Measurements from ENCODE around the gene TAS1R2.

DNA sequence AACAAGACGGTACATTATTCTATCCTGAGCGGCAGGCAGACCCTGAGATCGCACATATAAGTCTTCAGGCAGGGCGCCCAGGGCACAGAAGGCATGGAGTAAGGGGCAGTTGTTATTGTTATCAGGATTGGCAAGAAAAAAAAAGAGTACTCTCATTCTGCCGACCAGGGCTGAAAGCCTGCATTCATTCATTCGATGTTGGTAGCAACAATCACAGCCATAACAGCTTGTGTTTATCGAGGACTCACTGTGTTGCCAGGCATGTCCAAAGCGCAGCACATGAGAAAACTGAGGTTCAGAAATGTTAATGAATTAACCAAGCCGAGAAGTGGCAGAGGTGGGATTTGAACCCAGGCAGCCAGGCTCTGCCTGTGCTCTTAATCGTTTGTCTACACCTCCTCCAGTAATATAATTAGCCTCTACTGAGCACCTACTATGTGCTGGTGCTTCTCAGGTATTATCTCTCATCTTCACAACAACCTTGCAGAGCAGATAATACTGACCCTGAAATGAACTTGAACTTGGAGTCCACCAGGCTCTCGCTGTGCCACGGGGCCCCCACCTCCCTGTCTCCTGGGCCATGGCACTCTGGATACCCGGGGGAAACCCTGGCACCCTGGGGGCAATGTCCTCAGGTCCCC lies 56.2 kb downstream of the TAS1R2 start:
- TF ChIP-seq POLR2A (IDR thresholded peaks at IDR 0.05; ENCODE audit: low read depth, low read length) = no peak
- TF ChIP-seq MXI1 (IDR thresholded peaks at IDR 0.05; ENCODE audit: borderline replicate concordance, low read depth, low read length) = no peak
- no peak for TF ChIP-seq RCOR1 (IDR thresholded peaks at IDR 0.05; ENCODE audit: insufficient replicate concordance, low read length)
- TF ChIP-seq, protein P1, sequence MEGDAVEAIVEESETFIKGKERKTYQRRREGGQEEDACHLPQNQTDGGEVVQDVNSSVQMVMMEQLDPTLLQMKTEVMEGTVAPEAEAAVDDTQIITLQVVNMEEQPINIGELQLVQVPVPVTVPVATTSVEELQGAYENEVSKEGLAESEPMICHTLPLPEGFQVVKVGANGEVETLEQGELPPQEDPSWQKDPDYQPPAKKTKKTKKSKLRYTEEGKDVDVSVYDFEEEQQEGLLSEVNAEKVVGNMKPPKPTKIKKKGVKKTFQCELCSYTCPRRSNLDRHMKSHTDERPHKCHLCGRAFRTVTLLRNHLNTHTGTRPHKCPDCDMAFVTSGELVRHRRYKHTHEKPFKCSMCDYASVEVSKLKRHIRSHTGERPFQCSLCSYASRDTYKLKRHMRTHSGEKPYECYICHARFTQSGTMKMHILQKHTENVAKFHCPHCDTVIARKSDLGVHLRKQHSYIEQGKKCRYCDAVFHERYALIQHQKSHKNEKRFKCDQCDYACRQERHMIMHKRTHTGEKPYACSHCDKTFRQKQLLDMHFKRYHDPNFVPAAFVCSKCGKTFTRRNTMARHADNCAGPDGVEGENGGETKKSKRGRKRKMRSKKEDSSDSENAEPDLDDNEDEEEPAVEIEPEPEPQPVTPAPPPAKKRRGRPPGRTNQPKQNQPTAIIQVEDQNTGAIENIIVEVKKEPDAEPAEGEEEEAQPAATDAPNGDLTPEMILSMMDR (conservative IDR thresholded peaks at IDR 0.05; ENCODE audit: low read depth, low read length) = no peak
- no peak for TF ChIP-seq MAZ (IDR thresholded peaks at IDR 0.05; ENCODE audit: borderline replicate concordance, low read depth, low read length)
- no peak for TF ChIP-seq CHD1 (IDR thresholded peaks at IDR 0.05; ENCODE audit: low read depth, low read length)
- TF ChIP-seq, protein P2, sequence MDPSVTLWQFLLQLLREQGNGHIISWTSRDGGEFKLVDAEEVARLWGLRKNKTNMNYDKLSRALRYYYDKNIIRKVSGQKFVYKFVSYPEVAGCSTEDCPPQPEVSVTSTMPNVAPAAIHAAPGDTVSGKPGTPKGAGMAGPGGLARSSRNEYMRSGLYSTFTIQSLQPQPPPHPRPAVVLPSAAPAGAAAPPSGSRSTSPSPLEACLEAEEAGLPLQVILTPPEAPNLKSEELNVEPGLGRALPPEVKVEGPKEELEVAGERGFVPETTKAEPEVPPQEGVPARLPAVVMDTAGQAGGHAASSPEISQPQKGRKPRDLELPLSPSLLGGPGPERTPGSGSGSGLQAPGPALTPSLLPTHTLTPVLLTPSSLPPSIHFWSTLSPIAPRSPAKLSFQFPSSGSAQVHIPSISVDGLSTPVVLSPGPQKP (IDR thresholded peaks at IDR 0.05; ENCODE audit: borderline replicate concordance, low read depth, low read length) = no peak
- TF ChIP-seq USF2 (IDR thresholded peaks at IDR 0.05; ENCODE audit: low read depth, low read length) = no peak
- no peak for TF ChIP-seq RAD21 (IDR thresholded peaks at IDR 0.05; ENCODE audit: low read length)
- no peak for TF ChIP-seq RFX5 (IDR thresholded peaks at IDR 0.05; ENCODE audit: low read depth, low read length)
- TF ChIP-seq BHLHE40 (IDR thresholded peaks at IDR 0.05; ENCODE audit: low read depth, low read length) = no peak
- no peak for TF ChIP-seq SMC3 (IDR thresholded peaks at IDR 0.05; ENCODE audit: low read depth, low read length)
- no peak for TF ChIP-seq NFE2L2 (IDR thresholded peaks at IDR 0.05; ENCODE audit: low read depth, low read length)
- no peak for TF ChIP-seq FOS (IDR thresholded peaks at IDR 0.05; ENCODE audit: low read depth, low read length)
